NCI-H69 (cell line): ENCODE data around the gene PLOD1.

Source experiments
- DNase-seq: peaks from one replicate; lab custom pipeline; 2025; lab: John Stamatoyannopoulos, UW

The PLOD1 gene

DNA sequence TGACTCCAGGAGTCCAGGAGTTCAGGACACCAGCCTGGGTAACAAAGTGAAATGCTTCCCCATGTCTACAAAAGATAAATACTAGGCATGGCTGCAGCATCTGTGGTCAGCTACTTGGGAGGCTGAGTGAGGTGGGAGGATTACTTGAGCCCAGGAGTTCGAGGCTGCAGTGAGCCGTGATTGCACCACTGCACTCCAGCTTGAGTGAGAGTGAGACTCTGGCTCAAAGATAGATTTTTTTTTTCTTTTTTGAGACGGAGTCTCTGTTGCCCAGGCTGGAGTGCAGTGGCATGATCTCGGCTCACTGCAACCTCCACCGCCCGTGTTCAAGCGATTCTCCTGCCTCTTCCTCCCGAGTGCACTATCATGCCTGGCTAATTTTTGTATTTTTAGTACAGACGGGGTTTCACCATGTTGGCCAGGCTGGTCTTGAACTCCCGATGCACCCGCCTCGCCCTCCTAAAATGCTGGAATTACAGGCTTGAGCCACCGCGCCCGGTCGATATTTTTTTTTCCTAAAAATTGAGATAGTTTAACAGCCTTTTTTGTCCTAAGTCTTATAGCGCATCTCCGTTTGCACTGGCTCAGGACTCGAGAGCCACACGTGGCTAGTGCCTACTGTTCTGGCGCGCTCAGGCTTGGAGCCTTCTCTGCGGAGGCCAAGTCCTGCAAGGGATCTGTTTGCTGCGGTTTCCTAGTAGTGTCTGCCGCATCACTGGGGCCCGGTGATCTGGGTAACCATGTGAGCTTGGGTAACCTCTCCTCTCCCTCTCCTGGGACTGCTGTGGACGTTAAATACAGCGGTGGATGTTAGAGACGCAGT, 44.7 kb downstream of the PLOD1 start:
- no peak for DNase-seq

DNA sequence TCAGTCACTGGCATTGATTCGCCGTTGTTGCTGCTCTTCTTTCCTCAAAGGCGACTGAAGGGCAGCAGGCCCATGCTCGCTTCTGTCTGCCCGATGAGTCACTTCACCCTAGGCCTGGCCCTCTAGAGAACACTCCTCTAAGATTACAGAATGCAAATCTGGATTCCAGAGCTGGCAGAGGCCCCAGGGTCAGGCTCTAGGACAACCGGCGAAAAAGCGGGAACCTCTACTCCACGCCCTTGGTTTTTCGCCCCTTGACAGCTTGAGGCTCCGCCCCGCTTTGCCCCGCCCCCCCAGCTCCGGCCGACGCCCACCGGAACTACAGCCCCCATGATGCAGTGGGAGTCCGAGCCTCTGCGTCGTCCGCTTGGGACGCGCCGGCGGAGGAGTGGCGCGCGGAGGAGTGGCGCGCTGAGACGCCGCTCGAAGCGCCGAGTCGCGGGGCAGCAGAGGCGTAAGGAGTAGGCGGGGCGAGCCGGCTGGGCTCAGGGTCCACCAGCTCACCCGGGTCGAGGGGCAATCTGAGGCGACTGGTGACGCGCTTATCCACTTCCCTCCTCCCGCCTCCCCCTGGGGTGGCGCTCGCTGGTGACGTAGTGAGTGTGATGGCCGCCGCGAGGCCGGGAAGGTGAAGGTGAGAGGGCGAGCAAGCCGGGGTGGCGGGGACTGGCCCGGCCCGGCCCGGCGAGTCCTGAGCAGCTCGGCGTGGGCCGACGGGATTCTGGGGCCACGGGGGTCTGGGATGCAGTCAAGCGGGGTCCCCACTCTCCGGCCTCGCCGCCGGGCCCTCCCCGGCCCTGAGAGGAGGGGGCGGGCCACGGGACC, 45.5 kb downstream of the PLOD1 start, which contains the start of gene MFN2:
TSS of gene MFN2 (plus strand) at position 594 of the 825 bp plus-strand sequence. CDS start 8,725 bp downstream, outside the sequence.
- peak; percentile 95 for DNase-seq

DNA sequence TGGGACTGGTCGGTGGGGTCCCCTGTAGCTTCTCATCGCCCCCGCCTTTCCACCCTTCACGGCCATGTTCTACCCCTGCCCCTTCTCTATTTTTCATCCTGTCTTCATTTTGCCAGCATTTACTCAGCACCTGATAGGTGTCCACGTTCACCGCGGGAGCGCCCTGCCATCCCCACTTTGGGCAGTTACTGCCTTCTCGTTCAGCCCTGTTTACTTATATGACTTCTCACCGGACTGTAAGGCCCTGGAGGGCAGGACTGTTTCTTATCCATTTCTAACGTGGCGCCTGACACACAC, 46.1 kb downstream of the PLOD1 start:
- no peak for DNase-seq

DNA sequence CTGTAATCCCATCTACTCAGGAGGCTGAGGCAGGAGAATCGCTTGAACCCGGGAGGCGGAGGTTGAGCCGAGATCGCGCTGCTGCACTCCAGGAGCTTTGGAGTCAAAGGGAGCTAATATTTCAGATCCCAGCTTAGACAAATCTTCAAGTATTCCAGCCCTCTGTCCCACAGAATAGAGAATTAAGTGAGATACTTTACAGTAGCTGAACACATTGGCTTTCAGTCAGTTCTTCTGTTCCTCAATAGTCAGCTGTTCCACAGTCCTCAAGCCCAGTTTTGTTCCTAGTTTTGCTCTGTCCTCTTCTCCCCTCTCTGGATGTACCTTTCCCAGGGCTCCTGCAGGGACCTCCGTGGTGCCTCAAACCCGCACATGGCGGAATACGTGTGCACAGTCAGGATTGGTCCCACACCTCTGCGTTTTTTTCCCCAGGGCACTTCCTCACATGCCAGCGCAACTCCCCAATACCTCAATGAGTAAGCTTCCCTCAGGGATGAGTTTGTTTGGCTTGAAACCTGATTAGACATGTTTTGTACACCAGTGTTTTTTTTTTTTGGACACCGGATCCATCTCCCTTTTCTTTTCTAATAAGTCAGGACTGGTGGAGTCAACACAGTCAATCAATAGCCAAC, 47.0 kb downstream of the PLOD1 start:
- no peak for DNase-seq

DNA sequence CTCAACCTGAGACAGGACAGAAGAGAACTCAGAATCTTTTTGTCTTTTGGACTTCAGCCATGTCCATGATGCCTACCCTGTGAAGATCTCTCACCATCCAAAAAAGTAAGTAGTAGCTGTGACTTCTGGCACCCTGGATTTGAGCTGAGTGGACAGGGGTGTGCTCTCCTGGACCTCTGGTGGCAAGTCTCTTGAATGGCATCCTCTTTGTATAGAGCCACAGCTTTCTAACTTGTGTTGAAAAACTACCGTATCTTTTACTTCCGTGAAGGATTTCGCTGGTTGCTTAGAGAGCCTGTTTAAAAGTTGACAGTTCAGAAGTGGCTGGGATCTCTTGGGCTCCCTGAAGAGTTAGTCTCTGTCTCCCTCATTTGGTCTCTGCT, 47.5 kb downstream of the PLOD1 start:
- DNase-seq = peak; percentile 7

DNA sequence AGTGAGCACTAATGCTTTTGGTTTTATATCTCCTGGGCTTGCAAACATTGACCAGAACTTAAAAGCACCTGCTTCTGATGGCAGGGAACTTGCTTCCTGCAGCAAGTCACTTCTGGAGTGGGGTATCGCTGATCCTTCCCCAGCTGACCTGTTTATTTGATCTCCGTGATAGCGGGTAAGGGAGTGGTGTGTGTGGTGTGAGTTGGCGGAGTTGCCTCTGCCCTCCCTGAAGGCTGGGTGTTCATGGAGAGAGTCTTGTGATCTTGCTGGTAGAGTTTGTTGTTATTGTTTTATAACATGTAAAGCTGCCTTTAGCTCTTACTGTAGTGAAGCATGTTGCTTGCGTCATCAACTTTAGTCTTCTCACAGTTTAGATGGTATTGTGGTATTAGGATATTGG, 49.6 kb downstream of the PLOD1 start:
- no peak for DNase-seq

DNA sequence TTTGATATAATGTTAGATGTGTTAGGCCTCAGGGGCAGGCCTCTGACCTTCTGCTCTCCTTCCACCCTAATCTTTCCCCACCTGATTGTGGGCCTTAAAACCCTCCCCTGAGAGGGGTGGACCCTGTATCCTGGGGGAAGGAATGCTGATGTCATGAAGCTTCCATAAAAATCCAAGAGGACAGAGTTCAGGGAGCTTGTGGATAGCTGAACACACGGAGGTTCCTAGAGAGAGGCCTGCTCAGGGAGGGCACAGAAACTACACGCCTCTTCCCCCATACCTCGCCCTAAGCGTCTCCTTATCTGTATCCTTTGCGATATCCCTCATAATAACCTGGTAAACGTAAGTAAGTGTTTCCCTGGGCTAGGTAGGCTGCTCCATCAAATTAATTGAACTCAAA, 50.1 kb downstream of the PLOD1 start:
- DNase-seq = no peak

DNA sequence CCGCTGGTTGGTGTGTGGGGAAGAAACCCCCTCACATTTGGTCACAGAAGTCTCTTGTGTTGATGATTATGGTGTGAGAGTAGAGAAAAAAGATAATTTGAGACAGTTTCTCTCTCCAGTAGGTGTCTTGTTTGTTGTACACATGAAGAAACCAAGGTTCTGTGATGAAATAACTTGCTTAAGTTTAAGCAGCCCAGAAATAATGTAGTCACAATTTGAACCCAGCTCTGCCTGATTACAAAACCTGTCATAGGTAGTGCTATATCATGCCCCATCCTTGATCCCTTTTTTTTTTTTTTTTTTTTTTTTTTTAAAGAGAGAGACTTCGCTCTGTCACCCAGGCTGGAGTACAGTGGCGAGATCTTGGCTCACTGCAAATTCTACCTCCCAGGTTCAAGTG, 50.7 kb downstream of the PLOD1 start:
- DNase-seq = no peak

DNA sequence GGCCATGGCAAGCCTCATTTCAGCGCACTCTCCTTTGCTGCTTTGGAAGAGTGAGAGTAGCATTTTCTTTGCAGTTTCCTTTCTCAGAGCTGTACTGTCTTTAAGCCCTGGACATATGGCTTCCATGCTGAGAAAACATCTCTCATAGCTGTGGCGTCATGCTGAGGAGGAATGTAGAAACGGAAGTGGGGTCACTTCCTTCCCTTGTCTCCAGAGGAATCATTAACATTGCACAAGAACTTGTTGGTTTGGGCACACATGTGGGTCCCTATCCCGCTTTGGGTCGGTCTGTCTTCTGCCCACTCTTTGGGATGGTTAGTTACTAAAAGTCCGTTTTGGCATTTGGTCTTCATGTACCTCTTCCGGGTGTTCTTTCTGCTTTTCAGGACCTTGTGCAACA, 51.3 kb downstream of the PLOD1 start:
- DNase-seq = no peak

DNA sequence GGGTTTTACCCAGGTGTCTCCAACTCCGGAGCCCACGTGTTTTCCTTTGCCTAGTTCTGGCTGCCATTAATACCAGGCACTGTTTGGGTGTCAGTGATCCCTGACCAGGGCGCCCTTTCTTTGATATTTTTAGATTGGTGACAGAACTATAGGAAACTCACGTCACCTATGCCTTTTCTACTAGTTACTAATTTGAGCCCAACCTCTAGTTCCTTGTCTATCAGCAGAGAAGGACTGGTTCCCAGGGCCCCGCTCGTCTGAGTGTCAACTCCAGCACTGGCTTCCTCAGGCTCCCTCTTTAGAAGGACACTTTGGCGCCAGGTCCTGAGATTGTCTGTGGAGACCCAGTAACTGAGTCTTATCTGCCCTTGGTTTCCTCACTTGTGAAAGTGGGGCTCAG, 55.2 kb downstream of the PLOD1 start:
- DNase-seq = no peak

DNA sequence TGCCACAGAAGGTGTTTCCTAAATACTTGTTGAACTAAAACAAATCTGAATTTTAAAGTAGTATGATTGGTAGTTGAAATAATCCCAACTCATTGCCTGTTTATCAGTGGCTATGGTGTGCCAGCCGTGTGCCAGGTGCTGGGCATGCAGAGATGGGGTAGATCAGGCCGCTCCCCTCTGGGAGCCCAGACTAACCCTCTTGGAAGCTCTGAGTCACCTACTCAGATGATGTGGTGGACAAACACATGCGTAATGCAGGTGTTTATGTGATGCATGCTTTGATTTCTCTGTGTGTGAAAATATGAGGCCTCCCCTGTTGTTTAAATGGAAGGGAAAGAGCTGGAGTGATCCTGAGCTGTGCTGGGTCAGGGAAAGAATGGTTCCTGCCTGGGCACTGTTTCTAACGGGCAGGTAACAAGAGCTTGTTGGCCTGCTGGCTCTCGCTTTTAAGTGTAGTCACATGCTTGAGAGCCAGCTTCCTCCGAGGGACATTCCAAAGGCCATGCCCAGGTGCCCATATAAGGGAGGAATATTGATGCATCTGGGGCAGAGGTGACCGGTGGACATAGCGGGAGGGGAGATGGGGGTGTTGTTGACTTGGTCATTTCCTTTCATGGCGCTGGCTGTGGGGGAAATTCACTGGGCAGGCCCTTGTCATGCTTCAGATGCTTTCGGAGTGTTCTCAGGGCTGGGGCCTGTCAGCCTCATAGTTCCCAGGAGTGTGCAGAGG, 56.0 kb downstream of the PLOD1 start:
- DNase-seq = no peak

DNA sequence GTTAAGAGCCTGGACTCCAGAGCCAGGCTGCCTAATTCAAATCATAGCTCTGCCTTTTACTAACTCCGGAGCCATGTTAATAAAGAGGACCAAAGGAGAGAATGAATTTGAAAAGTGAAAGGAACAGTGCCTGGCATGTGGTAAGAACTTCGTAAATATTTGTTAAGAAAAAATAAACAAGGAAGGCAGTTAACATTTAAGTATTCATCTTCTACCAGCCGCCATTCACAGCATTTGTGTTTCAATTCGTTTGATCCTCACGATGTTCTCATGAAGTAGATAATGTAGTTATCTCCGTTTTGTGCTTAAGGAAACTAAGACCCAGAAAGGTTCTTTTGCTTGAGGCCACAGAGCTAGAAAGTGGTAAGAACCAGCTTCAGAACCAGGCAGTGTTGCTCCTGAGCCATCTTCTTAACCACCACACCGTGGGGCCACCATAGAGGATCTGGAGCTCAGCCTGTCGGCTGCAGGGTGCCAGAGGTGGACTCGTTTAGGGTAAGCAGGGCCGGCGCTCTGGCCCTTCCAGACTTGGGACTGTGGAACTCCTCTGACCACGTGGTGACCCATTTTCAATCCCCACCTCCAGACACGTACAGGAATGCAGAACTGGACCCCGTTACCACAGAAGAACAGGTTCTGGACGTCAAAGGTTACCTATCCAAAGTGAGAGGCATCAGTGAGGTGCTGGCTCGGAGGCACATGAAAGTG, 57.6 kb downstream of the PLOD1 start:
- no peak for DNase-seq

DNA sequence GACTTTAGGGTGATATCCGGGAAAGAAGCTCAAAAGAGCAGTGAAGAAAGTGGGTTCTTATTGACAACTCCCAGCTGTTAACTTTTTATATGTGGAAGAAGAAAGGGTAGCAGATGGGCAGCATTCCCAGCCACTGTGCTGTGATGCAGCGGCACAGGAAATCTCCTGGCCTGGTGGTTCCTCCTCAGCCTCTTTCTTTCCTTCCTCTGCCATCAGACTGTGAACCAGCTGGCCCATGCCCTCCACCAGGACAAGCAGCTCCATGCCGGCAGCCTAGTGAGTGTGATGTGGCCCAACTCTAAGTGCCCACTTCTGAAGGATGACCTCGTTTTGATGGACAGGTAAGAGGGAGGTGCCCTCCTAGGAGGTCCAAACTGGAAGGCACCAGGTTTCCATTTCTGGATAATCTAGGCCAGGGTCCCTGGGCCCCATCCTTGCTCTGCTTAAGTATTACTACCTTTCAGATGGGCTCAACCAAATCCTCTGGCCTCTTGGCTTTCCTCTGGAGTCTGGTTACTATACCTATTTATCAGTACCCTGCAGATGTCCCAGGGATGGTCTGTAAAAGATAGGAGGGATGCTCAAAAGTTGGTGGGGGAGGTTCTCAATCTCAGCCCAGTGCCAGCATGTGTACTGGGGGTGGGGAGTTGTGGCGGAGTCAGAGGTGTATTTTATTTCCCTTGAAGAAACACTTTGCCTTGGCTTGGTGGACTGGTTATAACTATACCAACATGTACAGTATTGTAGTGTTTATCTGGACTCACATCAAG, 62.7 kb downstream of the PLOD1 start:
- no peak for DNase-seq

DNA sequence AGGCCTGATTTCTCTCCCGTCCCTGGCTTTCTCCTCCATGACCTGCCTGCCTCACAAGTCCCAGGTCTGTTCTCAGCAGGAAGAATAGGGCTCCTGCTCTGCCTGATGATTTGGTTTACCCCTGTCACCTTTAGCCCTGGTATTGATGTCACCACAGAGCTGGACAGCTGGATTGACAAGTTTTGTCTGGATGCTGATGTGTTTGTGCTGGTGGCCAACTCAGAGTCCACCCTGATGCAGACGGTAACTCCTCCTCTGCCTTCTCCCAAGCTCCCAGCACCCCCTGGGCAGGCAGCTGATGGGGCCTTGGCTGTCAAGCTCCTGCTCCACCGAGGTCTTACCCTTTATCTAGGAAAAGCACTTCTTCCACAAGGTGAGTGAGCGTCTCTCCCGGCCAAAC, 64.1 kb downstream of the PLOD1 start:
- no peak for DNase-seq

DNA sequence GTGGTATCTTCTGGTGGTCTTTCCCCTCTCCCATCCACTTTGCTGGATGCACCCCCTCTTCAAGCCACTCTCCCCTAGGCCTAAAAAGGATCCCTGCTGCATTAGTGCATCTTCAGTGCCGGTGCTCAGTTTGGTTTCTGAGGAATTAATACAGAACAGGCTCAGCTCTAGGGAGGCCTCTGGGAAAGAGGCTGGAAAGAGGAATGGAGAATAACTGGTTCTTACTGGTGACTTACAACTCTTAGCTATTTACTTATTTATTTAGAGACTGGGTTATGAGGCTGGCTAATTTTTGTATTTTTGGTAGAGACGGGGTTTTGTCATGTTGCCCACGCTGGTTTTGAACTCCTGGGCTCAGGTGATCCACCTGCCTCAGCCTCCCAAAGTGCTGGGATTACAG, 64.7 kb downstream of the PLOD1 start:
- DNase-seq = no peak

DNA sequence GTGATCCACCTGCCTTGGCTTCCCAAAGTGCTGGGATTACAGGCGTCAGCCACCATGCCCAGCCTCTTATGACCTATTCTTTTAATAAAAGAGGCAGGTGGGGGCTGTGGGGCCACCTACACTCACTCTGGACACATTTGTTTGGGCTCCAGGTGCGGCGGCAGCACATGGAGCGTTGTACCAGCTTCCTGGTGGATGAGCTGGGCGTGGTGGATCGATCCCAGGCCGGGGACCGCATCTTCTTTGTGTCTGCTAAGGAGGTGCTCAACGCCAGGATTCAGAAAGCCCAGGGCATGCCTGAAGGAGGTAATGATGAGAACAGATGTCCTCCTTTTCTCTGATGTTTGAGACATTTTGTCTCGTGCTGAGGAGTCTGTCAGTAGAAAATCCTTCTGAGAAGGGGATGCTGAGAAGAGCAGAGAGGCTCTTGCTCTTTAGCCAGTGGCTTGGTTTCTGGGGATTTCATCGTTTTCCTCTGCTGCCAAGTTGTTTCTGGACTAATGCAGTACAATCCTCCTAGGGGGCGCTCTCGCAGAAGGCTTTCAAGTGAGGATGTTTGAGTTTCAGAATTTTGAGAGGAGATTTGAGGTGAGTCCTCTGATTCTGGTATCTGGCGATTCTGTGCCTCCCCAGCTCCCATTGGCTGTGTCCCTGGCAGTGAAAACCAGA, 66.9 kb downstream of the PLOD1 start:
- DNase-seq = peak; percentile 50

DNA sequence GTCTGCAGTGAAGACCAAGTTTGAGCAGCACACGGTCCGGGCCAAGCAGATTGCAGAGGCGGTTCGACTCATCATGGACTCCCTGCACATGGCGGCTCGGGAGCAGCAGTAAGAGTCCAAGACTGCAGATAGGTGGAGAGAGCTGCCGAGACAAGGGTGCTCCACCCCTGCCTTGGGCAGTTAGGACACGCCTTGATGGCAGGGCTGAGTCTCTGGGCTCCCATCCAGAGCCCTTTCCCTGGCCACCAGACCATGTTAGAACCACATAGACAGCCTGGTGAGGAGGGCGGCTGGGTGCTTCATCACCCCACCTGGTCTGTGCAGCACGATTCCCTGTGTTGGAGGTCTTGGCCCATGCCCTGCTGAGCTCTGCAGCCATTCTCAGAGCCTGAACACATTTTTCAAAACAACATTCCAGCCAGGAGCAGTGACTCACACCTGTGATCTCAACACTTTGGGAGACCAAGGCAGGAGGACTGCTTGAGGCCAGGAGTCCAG, 67.5 kb downstream of the PLOD1 start:
- no peak for DNase-seq

DNA sequence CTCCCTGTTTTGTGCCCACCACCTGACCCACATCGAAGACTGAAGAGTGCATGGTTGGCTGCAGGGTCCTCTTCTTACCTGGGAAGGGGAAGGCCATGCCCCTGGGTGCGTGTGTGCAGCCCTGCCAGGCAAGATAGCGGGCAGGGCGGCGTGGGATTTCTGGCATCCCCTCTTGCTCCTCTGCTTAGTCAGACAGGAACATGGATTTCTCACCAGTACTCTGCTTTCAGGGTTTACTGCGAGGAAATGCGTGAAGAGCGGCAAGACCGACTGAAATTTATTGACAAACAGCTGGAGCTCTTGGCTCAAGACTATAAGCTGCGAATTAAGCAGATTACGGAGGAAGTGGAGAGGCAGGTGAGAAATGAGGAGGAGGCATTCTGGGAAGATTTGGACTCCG, 69.2 kb downstream of the PLOD1 start:
- DNase-seq = no peak

DNA sequence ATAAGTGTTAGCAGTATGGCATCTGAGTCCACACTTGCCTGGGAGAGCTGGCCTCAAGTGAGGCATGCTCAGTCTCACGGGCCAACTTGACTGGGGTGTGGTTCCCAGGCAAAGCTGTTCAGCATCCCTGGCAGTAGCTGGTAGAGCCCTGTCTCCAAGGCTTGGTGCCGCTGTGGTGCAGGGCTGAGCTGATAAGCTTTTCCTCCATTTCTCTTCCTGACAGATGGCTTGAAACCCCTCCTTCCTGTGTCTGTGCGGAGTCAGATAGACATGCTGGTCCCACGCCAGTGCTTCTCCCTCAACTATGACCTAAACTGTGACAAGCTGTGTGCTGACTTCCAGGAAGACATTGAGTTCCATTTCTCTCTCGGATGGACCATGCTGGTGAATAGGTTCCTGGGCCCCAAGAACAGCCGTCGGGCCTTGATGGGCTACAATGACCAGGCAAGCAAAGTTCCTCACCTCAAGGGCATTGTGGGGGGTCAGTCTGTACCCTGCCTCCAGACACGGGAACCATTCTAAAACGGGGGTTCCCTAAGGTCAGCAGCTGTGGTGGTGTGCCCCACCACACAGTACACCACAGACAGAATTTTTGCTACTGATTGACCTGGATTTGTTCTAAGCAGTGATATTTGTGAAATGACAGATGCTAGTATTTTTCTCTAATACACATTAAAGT, 71.1 kb downstream of the PLOD1 start:
- no peak for DNase-seq
